GM23338 (cell line): ENCODE data around the gene TICRR. TPM values are rescaled to one million over a fixed set of nuclear protein-coding genes. Genes with fewer than 3 reads are reported as not detected.

Experiments used
- ATAC-seq: fragments of 200-7000 bp; cut with Tn5 transposase; 3 replicates; pipeline ENCODE4 v1.9.1; 2020
- DNase-seq: peaks from one replicate; pipeline ENCODE4 v3.0.0-alpha.2; 2015; ENCODE audit warnings: low spot score
- H2AFZ ChIP-seq: fragments of 200-600 bp; sonication (generic); 2 replicates; pipeline ENCODE4 v1.8.0; 2016; ENCODE audit warnings: antibody characterized with exemption, mild to moderate bottlenecking, moderate library complexity
- H3F3A ChIP-seq: fragments of 200-600 bp; sonication (generic); replicated peaks from 2 replicates; pipeline ENCODE4 v1.8.0; 2017; ENCODE audit warnings: antibody characterized with exemption, mixed run types, low read depth
- H3K27ac ChIP-seq: fragments of 200-600 bp; sonication (generic); 2 replicates; pipeline ENCODE4 v1.6.1; 2016; ENCODE audit warnings: low read depth
- H3K27me3 ChIP-seq: fragments of 200-600 bp; sonication (generic); 2 replicates; pipeline ENCODE4 v1.8.0; 2016; ENCODE audit warnings: mild to moderate bottlenecking, mixed run types, moderate library complexity; ENCODE audit not compliant: insufficient read depth
- H3K36me3 ChIP-seq: fragments of 200-600 bp; sonication (generic); 2 replicates; pipeline ENCODE4 v1.8.0; 2016; ENCODE audit warnings: mild to moderate bottlenecking; ENCODE audit not compliant: insufficient read depth
- H3K4me1 ChIP-seq: fragments of 200-600 bp; sonication (generic); 2 replicates; pipeline ENCODE4 v1.8.0; 2016; ENCODE audit warnings: mild to moderate bottlenecking, moderate library complexity; ENCODE audit not compliant: insufficient read depth
- H3K4me2 ChIP-seq: fragments of 200-600 bp; sonication (generic); 2 replicates; pipeline ENCODE4 v1.7.1; 2017; ENCODE audit warnings: mixed run types
- H3K4me3 ChIP-seq: fragments of 200-600 bp; sonication (generic); 2 replicates; pipeline ENCODE4 v1.6.1; 2016; ENCODE audit warnings: mixed run types
- H3K79me2 ChIP-seq: fragments of 200-600 bp; sonication (generic); replicated peaks from 2 replicates; pipeline ENCODE4 v1.8.0; 2017; ENCODE audit warnings: mild to moderate bottlenecking; ENCODE audit not compliant: insufficient read depth
- H3K9me2 ChIP-seq: fragments of 200-600 bp; sonication (generic); 2 replicates; pipeline ENCODE4 v1.8.0; 2017; ENCODE audit not compliant: insufficient read depth
- H4K20me1 ChIP-seq: fragments of 200-600 bp; sonication (generic); replicated peaks from 2 replicates; pipeline ENCODE4 v1.8.0; 2017; ENCODE audit warnings: mild to moderate bottlenecking; ENCODE audit not compliant: insufficient read depth
- H3K27ac Mint-ChIP-seq: 2 replicates; pipeline ENCODE4 v1.8.0; 2020; ENCODE audit warnings: inconsistent platforms, mild to moderate bottlenecking, moderate library complexity, mixed read lengths
- H3K27me3 Mint-ChIP-seq: 3 replicates; pipeline ENCODE4 v1.8.0; 2022; ENCODE audit warnings: low read depth, mild to moderate bottlenecking, moderate library complexity, mixed read lengths, inconsistent platforms; ENCODE audit not compliant: insufficient read depth, poor library complexity
- H3K36me3 Mint-ChIP-seq: 3 replicates; pipeline ENCODE4 v1.8.0; 2021; ENCODE audit warnings: low read depth, mild to moderate bottlenecking, inconsistent platforms, moderate library complexity, mixed read lengths
- H3K4me1 Mint-ChIP-seq: 3 replicates; pipeline ENCODE4 v1.8.0; 2020; ENCODE audit warnings: mild to moderate bottlenecking, inconsistent platforms, mixed read lengths
- H3K4me3 Mint-ChIP-seq: 3 replicates; pipeline ENCODE4 v1.8.0; 2021; ENCODE audit warnings: moderate library complexity, mild to moderate bottlenecking, inconsistent platforms, mixed read lengths
- H3K9me3 Mint-ChIP-seq: 3 replicates; pipeline ENCODE4 v1.8.0; 2020; ENCODE audit warnings: moderate library complexity, mild to moderate bottlenecking, inconsistent platforms, mixed read lengths
- CREB1 ChIP-seq: fragments of 250-450 bp; sonication (Bioruptor Pico); IDR thresholded peaks from 2 replicates; pipeline ENCODE4 v1.5.0; 2020; ENCODE audit warnings: low read depth, mild to moderate bottlenecking, moderate library complexity
- CTCF ChIP-seq, 2 experiments: fragments of 200-600 bp in 1 of 2; sonication (generic) in 1 of 2; conservative IDR thresholded peaks; 2 replicates each; pipeline versions ENCODE4 v1.5.1 to v1.6.1; 2016 to 2017; ENCODE audit warnings: antibody characterized with exemption in 2 of 2, low read depth in 2 of 2, mild to moderate bottlenecking in 2 of 2, moderate library complexity in 1 of 2
- ETS1 ChIP-seq: IDR thresholded peaks from 2 replicates; pipeline ENCODE4 v1.6.1; 2016; ENCODE audit warnings: antibody characterized with exemption
- EZH2 ChIP-seq: fragments of 200-600 bp; sonication (generic); IDR thresholded peaks from one replicate; pipeline ENCODE4 v1.8.0; 2017; ENCODE audit warnings: antibody characterized with exemption, mild to moderate bottlenecking, low read depth; ENCODE audit not compliant: unreplicated experiment
- EZH2phosphoT487 ChIP-seq: fragments of 200-600 bp; sonication (generic); IDR thresholded peaks from one replicate; pipeline ENCODE4 v1.8.1; 2018; ENCODE audit warnings: antibody characterized with exemption; ENCODE audit not compliant: unreplicated experiment
- JUNB ChIP-seq: IDR thresholded peaks from one replicate; pipeline ENCODE4 v1.6.1; 2016; ENCODE audit warnings: antibody characterized with exemption; ENCODE audit not compliant: unreplicated experiment
- NANOG ChIP-seq: IDR thresholded peaks from 2 replicates; pipeline ENCODE4 v1.6.1; 2016; ENCODE audit warnings: antibody characterized with exemption, borderline replicate concordance
- POLR2AphosphoS5 ChIP-seq: IDR thresholded peaks from 2 replicates; pipeline ENCODE4 v1.6.1; 2016; ENCODE audit warnings: antibody characterized with exemption, low read depth
- REST ChIP-seq: IDR thresholded peaks from one replicate; pipeline ENCODE4 v1.6.1; 2018; ENCODE audit warnings: antibody characterized with exemption; ENCODE audit not compliant: unreplicated experiment
- STAT1 ChIP-seq: IDR thresholded peaks from one replicate; pipeline ENCODE4 v1.6.1; 2016; ENCODE audit warnings: antibody characterized with exemption; ENCODE audit not compliant: unreplicated experiment
- ZNF114 ChIP-seq: fragments of 250-450 bp; sonication (Bioruptor Pico); IDR thresholded peaks from 2 replicates; pipeline ENCODE4 v1.5.0; 2020; ENCODE audit warnings: mild to moderate bottlenecking, moderate library complexity
- ZNF462 ChIP-seq: fragments of 250-450 bp; sonication (Bioruptor Pico); IDR thresholded peaks from 2 replicates; pipeline ENCODE4 v1.5.0; 2020; ENCODE audit warnings: mild to moderate bottlenecking, moderate library complexity
- polyA plus RNA-seq: library from polyadenylated mRNA; unstranded; fragments of >200 nt; fragmentation: Nextera tagmentation; extraction: Ambion mirVana; gene quantifications from 2 replicates; pipeline ENCODE4 v1.2.1, GENCODE V29; 2016
- total RNA-seq: library from RNA; depleted of rRNA; stranded (reverse); fragments of >200 nt; shearing (Covaris generic); gene quantifications from 2 replicates; pipeline ENCODE4 v1.2.3, GENCODE V29; 2014

The TICRR gene
- total and polyA plus RNA-seq, 2 experiments from 2014 or later: 11.2 to 42.3 TPM

- TF ChIP-seq ZNF462 (no peak), JUNB (no peak), POLR2AphosphoS5 (no peak), CREB1 (CRISPR knock-in tag) (no peak)
These were observed 58.3 kb downstream of the TICRR start (continued) for GRCh38 chr15:89633585-89633984.

- Histone ChIP-seq H4K20me1 (no peaks in the 10 kb centered on the region), H3K27me3 (no peaks in the 10 kb centered on the region), H3K27ac (no peak overlapping the region), H3K36me3 (peaks cover 13% of the 10 kb centered on the region), H3K4me1 (no peaks in the 10 kb centered on the region), H3K4me3 (no peak overlapping the region), H3K9me2 (no peaks in the 10 kb centered on the region), H3F3A (no peaks in the 10 kb centered on the region), H2AFZ (no peak overlapping the region), H3K79me2 (no peaks in the 10 kb centered on the region), H3K4me2 (no peak overlapping the region)
- no peak overlapping the region for H3K27ac Mint-ChIP-seq
- peaks cover 27% of the 10 kb centered on the region for H3K9me3 Mint-ChIP-seq
- DNase-seq: no peak
- peaks cover 65% of the 10 kb centered on the region for H3K36me3 Mint-ChIP-seq
- no peaks in the 10 kb centered on the region for H3K4me1 Mint-ChIP-seq
- H3K4me3 Mint-ChIP-seq: no peak overlapping the region
- peaks cover 4% of the 10 kb centered on the region for H3K27me3 Mint-ChIP-seq
- ATAC-seq: no peak
- TF ChIP-seq NANOG: no peak
- no peak for TF ChIP-seq CTCF (conservative IDR thresholded peaks at IDR 0.05; ENCODE audit: low read depth in 2 of 2)
- TF ChIP-seq ETS1: no peak
- TF ChIP-seq EZH2: no peak
- no peak for TF ChIP-seq POLR2AphosphoS5
- TF ChIP-seq JUNB: no peak
- no peak for TF ChIP-seq EZH2phosphoT487
- no peak for TF ChIP-seq ZNF114 (CRISPR knock-in tag)
- TF ChIP-seq STAT1: no peak
- TF ChIP-seq REST: no peak
These were observed 65.0 kb downstream of the TICRR start for GRCh38 chr15:89640245-89640644.
